Neural progenitor cell (in vitro differentiated cells): ENCODE results near the gene TAMALIN.

Source experiments
- CTCF ChIP-seq: fragments of 200-600 bp; sonication (generic); IDR thresholded peaks from 2 replicates; pipeline ENCODE4 v1.5.1; 2017; ENCODE audit warnings: antibody characterized with exemption, mild to moderate bottlenecking
- EZH2 ChIP-seq: fragments of 200-600 bp; sonication (generic); IDR thresholded peaks from 2 replicates; pipeline ENCODE4 v1.6.1; 2017; ENCODE audit warnings: antibody characterized with exemption, mild to moderate bottlenecking, moderate library complexity
- EZH2phosphoT487 ChIP-seq: fragments of 200-600 bp; sonication (generic); IDR thresholded peaks from 2 replicates; pipeline ENCODE4 v1.6.1; 2017; ENCODE audit warnings: antibody characterized with exemption

DNA sequence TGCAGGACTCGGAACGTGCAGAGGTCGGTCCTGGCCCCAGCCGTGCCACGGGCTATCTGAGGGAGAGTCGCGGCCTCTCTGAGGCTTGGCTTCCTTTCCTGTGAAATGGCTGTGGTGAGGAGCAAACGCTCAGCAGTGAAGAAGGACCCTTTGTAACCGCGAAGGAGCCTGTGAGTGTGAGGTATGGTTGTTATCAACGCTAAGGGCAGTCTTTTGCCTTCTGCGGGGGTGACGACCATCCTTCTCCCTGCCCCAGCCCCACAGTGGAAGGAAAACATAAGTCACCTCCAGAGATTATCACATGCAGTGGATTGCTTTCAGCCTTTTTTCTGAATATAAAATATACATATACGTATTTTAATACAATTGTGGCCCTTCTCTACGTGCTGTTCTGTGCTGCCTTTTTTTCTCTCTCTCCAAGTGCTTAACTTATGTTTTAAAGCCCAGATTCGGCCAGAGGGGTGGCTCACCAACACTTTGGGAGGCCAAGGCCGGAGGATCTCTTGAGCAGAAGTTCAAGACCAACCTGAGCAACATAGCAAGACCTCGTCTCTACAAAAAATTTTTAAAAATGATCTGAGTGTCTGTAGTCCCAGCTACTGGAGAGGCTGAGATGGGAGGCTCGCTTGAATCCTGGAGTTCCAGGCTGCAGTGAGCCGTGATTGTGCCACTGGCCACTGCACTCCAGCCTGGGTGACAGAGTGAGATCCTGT is 17.4 kb downstream of the TAMALIN start:
- TF ChIP-seq CTCF (no peak), EZH2 (no peak), EZH2phosphoT487 (no peak)
